Myocyte (in vitro differentiated cells): ENCODE measurements around the gene BRPF3. TPM values are rescaled to one million over a fixed set of nuclear protein-coding genes. Genes with fewer than 3 reads are reported as not detected.

Experiments used
- DNase-seq: peaks from one replicate; pipeline ENCODE4 v3.0.0-alpha.2; 2012; ENCODE audit warnings: low read depth
- total RNA-seq: library from RNA; depleted of rRNA; stranded (reverse); fragments of >200 nt; gene quantifications from 2 replicates; pipeline ENCODE4 v1.2.3, GENCODE V29; 2014

BRPF3 gene
- total RNA-seq, 1 donor from 2014 or later, result 18.5 TPM

- DNase-seq, result no peak
Measured at GRCh38 chr6:36266913-36267644, 70.5 kb downstream of the BRPF3 start.

- DNase-seq, result no peak
Measured at GRCh38 chr6:36267731-36268477, 71.4 kb downstream of the BRPF3 start.

GRCh38 chr6:36268478-36269275, 72.1 kb downstream of the BRPF3 start:
- DNase-seq, result no peak

GRCh38 chr6:36269834-36270705, 73.5 kb downstream of the BRPF3 start, which contains the start of gene PNPLA1:
TSS of gene PNPLA1 (plus strand) at chr6:36270060. CDS start at chr6:36270460, 400 bp downstream.
- no peak for DNase-seq

- no peak for DNase-seq
Measured at GRCh38 chr6:36272234-36272633, 75.7 kb downstream of the BRPF3 start.

GRCh38 chr6:36273067-36273466, 76.5 kb downstream of the BRPF3 start:
- no peak for DNase-seq

- DNase-seq, result no peak
Measured at GRCh38 chr6:36273802-36274514, 77.4 kb downstream of the BRPF3 start.

GRCh38 chr6:36276581-36277536, 80.3 kb downstream of the BRPF3 start:
- DNase-seq, result no peak

GRCh38 chr6:36277946-36278470, 81.5 kb downstream of the BRPF3 start:
- DNase-seq, result no peak

GRCh38 chr6:36280467-36280866, 83.9 kb downstream of the BRPF3 start:
- DNase-seq, result no peak

GRCh38 chr6:36280983-36281382, 84.4 kb downstream of the BRPF3 start:
- DNase-seq, result no peak

Other genes starting within 250 kb of the BRPF3 start
- not detected in 2 replicates for gene SLC26A8, start 172.1 kb upstream of the BRPF3 start, total RNA-seq
- gene MAPK14, start 168.9 kb upstream of the BRPF3 start, total RNA-seq, result 52.1 and 55.7 TPM in 2 replicates
- gene MAPK13, start 66.2 kb upstream of the BRPF3 start, total RNA-seq, result 0.62 and 0.80 TPM in 2 replicates
- gene PNPLA1, start 73.3 kb downstream of the BRPF3 start, total RNA-seq, result not detected in 2 replicates
- not detected in 2 replicates for gene BNIP5, start 140.1 kb downstream of the BRPF3 start, total RNA-seq
- 0.62 TPM in 1 of 2 replicates, not detected in the other for gene ETV7, start 190.9 kb downstream of the BRPF3 start, total RNA-seq
- 0.19 TPM in 1 of 2 replicates, not detected in the other for gene PXT1, start 246.1 kb downstream of the BRPF3 start, total RNA-seq
- 48.1 and 52.3 TPM in 2 replicates for gene KCTD20, start 246.3 kb downstream of the BRPF3 start, total RNA-seq